ENCODE results near the gene TRIM14. TPM values are rescaled to one million over a fixed set of nuclear protein-coding genes. Genes with fewer than 3 reads are reported as not detected.

Gene TRIM14
- total and polyA plus RNA-seq, 2 of the 13 experiments (the other 11 are each of a cell fraction or from before 2014, with no cell fraction given): 9.2 to 13.0 TPM

GRCh38 chr9:98150164-98150563, 31.1 kb upstream of the TRIM14 start (continued):
- TF ChIP-seq SNAPC4 (CRISPR knock-in tag; IDR thresholded peaks at IDR 0.05) (no peak), KMT2B (CRISPR knock-in tag; IDR thresholded peaks at IDR 0.05) (no peak), RELA (CRISPR knock-in tag; IDR thresholded peaks at IDR 0.05) (no peak), MIXL1 (CRISPR knock-in tag; IDR thresholded peaks at IDR 0.05) (no peak), PHF8 (CRISPR knock-in tag; IDR thresholded peaks at IDR 0.05) (no peak), ZNF263 (CRISPR knock-in tag; IDR thresholded peaks at IDR 0.05) (peak; percentile 85), GABPB1 (CRISPR knock-in tag; IDR thresholded peaks at IDR 0.05) (no peak), KLF9 (CRISPR knock-in tag; IDR thresholded peaks at IDR 0.05; ENCODE audit: low read depth) (no peak), ELF1 (CRISPR knock-in tag; IDR thresholded peaks at IDR 0.05) (no peak), ZNF407 (CRISPR knock-in tag; IDR thresholded peaks at IDR 0.05; ENCODE audit: not compliant biosample characterization) (no peak), SALL1 (CRISPR knock-in tag; IDR thresholded peaks at IDR 0.05) (peak; percentile 86), MEIS2 (CRISPR knock-in tag; IDR thresholded peaks at IDR 0.05) (no peak), MED8 (CRISPR knock-in tag; IDR thresholded peaks at IDR 0.05; ENCODE audit: insufficient replicate concordance) (no peak), SRSF4 (IDR thresholded peaks at IDR 0.05; ENCODE audit: low read depth, low read length, poor library complexity, severe bottlenecking) (no peak), IKZF4 (CRISPR knock-in tag; IDR thresholded peaks at IDR 0.05; ENCODE audit: borderline replicate concordance, low read depth, not compliant biosample characterization) (no peak)
- TF ChIP-seq, protein P1, sequence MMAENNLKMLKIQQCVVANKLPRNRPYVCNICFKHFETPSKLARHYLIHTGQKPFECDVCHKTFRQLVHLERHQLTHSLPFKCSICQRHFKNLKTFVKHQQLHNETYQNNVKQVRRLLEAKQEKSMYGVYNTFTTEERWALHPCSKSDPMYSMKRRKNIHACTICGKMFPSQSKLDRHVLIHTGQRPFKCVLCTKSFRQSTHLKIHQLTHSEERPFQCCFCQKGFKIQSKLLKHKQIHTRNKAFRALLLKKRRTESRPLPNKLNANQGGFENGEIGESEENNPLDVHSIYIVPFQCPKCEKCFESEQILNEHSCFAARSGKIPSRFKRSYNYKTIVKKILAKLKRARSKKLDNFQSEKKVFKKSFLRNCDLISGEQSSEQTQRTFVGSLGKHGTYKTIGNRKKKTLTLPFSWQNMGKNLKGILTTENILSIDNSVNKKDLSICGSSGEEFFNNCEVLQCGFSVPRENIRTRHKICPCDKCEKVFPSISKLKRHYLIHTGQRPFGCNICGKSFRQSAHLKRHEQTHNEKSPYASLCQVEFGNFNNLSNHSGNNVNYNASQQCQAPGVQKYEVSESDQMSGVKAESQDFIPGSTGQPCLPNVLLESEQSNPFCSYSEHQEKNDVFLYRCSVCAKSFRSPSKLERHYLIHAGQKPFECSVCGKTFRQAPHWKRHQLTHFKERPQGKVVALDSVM (CRISPR knock-in tag; IDR thresholded peaks at IDR 0.05): no peak

Measured in HepG2 (cell line).